Stimulated activated CD8-positive, alpha-beta memory T cell treated with anti-CD3 and anti-CD28 coated beads, Interleukin-15, amount 100 ng/mL, for 24 hours (primary cell): Measurements from ENCODE around the gene ZNF778.

Source experiments
- DNase-seq: peaks from one replicate; pipeline ENCODE4 v3.0.0-alpha.2; 2020; ENCODE audit warnings: low read depth

Gene ZNF778

DNA sequence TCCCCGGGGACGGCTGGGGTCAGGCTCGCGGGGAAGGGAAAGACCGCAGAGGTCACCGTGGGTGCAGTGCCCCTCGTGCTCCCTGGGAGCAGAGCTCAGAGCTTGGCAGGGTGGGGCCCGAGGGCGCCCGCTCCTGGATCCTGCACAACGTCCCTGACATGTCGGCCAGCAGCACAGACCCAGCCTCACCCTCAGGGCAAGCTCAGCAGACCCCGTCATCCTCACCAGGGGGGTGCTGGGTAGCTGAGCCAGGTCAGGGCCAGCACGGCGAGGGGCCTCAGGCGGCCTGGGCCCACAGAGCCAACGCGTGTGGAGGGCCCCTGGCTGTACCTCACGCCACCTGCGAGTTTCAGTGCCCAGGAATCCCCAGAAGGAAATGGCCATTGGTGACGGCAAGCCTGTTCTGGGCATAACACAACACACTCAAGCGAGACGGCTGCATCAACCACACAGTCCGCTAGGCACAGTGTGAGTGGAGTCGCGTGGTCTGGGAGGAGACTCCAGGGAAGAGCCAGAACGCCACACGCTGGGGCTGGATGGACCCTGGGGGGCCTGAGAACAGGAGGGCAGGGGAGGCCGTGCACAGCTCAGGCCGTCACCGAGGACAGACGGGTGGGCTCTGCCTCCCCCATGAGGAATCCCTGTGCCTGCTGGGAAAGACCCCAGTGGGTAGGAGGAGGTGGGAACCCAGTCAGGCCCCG is 60.3 kb downstream of the ZNF778 start:
- DNase-seq, result no peak

DNA sequence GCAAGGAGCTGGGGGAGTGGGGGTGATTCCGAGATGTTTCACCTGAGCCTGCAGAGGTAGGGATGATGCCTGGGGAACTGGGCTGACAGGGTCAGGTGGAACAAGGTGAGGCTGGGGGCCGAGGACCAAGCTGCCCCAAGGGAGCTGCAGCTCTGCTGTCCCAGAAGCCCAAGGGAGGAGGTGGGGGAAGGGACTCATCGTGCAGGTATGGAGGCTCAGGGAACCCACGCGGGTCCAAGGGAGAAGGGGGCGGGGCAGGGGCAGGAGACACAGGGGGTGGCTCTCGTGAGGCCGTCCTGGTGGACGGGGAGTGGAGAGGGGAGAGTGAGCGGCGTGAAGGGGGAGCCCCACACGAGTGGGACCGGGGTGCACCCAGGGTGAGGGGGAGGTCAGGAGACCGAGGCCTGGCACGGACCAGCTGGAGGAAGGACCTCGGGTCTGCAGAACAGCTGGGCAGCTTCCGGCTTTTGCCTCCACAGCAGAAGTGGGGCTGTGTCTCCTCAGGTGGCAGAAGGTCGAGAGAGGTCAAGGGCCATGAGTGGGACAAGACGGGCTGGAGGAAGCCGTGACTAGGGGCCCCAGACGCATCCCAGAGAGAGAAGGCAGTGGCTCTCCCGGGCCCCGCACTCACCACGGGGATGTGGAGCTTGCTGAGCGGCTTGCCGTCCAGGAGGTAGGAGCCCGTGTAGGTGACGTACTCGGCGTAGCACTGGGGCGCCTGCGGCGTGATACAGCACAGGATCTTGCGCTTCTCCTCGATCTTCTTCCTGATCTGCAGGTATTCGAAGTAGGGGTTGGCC is 61.1 kb downstream of the ZNF778 start:
- DNase-seq, result no peak

DNA sequence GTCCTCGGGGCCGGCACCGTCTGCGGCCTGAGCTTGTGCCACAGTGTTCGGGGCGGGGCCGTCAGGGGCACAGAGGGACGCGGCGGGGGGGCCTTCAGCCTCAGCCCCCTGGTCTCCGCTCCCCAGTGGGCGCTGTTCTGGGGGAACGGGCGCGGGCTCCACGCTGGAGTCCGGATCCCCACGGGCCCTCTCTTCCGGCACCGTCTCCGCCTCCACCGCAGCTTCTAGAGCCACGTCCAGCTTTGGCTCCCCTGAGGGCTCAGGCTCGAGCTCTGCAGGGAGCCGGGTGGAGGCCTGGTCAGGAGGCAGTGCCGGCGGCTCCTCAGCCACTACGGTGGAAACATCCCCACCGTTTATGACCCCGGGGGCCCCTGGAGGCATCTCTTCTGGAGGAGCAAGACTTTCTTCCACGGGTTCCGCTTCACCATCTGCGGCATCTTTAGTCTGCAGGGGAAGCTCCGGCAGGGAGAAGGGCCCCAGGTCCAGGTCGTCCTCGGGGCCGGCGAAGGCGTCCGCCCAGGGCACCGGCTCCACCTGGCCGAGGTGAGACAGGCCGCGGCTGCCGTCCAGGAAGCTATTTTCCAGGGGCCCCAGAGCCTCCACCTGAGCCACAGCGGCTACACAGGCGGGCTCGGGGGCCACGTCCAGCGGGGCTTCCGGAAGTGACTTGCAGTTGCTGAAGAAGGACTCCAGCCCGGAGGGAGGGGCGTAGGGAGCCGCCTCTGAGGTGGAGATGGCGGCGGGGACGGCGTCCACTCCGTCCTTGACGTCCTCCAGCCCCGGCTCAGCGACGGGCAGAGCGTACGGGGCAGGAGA is 62.4 kb downstream of the ZNF778 start:
- DNase-seq, result no peak

DNA sequence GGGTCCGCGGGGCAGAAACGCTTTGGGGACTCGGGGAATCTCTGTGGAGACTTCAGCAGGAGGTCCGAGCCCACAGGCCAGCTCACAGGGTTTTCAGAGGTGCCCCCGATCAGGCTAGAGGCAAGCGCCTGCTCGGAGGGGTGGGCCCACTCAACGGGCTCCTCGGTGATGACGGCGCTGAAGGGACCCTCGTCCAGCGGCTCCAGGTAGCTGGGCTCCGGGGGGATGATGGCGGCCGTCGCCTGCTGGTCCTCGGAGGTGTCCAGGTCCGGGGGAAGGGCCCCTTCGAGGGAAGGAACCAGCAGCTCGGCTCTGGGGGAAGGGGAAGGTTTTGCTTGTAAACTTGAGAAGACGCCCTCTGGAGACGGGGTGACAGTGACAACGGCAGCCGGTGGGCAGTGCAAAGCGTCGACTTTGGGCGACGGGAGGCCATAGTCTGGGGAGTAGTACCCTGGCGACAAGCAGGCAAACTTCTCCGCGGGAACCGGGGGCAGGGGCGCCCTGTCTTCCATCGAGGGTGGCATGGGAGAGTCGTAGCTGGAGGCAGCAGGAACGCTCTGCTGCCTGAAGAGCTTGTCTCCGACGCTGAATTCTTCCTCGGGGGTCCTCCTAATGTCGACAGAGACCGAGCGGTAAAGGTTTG is 63.2 kb downstream of the ZNF778 start:
- no peak for DNase-seq

DNA sequence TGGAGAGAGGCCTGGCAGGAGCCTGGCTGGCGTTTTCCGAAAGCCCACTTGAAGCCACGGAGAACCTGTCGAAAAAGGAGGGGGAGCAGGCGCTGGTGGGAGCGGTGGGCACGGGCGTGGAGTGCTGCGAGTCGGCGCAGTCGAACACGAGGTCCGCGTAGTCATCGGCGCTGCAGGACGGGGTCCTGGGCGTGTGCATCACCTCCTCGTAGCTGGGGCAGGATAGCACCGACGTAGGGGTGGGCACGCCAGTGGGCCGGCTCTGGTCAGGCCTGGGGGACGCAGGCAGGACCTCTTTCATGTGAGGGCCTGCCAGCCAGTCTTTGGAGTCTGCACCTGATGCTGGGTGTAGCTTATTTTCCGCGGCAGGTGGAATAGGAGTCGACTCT is 63.7 kb downstream of the ZNF778 start:
- no peak for DNase-seq

DNA sequence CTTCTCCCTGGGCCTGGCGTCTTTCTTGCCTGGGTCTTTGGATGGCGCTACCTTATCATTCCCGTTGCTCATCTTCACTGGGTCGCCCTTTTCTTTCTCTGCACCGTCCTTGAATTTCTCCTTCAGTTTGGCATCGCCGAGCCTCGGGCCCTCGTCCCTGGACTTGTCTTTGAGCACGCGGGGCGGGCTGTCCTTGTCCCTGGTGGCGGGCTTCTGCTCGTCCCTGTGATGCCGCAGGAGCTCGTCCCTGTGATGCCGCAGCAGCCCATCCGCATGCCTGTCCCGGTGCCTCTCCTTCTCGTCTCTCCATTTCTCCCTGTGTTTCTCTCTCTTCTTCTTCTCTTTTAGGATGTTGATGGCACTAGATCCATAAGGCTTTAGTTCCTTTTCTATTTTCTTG is 64.3 kb downstream of the ZNF778 start:
- no peak for DNase-seq

DNA sequence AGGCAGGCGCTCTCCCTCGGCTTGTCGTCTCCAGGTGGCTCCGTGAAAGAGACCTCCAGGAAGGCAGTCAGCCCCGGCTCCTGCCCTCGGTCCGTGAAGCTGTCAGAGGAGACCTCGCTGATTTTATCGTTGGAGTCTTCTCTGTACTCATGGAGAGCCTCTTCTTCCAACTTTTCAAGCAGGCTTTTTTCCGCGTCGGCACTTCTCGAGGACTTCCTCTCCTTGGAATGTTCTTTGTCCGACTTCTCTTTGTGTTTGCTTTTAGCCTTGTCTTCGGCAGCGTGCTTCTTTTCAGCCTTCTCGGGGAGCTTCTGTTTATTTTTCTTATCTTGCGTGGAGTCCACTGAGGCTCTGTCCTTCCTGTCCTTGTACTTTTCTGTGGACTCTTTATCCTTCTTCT is 65.0 kb downstream of the ZNF778 start:
- DNase-seq, result no peak

DNA sequence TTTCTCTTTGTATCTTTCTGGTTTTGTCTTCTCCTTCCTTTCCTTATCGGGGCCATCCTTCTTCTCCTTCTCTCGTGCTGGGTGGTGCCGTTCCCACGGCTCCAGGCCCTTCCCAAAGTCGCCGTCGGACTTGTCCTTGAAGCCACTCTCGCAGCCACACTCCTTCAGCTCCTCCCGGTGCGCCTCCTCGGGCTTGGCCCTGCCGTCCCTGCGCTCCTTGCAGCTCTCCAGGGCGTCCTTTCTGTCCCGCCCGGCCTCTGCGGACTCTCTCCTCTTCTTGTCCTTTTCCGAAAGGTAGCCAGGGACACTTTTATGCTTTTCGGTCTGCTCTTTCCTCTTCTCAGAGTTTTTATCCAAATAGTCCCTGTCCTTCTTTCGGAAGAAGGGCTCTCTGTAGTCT is 65.9 kb downstream of the ZNF778 start:
- no peak for DNase-seq

DNA sequence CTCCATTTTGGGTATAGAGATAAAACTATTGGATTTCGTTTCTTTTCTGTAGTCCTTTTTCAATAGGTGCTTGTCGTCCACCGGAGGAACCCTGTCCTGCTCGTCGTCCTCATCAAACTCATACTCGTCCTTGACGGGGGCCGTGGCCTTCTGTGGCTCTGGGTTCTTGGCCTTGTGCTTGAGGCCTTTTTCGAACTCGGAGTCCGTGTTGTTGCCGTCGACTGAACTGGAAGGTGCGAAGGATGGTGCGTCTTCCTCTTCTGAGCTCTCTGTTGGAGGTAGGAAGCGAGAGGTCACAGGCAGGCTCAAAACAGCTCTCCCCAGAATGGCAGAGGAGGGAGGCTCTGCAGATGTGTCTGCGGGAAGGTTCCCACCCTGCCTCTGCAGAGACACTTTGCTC is 67.9 kb downstream of the ZNF778 start:
- DNase-seq, result no peak

DNA sequence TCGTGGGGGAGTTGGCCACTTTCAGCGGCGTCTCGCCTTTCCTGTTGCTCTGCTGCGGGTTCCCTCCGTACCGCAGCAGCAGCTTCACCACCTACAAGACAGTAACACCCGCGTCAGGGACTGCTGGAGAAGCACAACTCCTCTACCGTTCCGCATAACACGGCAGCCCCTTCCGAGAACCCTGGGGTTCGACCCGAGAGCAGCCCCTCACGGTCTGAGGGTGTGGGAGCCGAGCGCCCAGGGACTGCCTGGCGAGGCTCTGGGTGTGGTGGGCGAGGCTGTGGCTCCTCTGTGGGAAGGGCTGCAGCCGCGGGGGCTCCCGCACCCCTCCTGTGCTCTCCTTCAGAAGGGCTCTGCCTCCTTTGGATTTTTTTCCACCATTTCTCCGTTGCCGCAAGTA is 68.6 kb downstream of the ZNF778 start:
- DNase-seq, result no peak
